GM18870 (cell line): ENCODE data around the gene INSC.

ENCODE experiments used
- ATAC-seq: cut with Tn5 transposase; IDR thresholded peaks from one replicate; pipeline ENCODE4 v1.9.1; 2021; ENCODE audit warnings: moderate library complexity; ENCODE audit not compliant: unreplicated experiment

Gene INSC

GRCh38 chr11:15180212-15180792, 65.6 kb downstream of the INSC start:
- ATAC-seq, result peak; percentile 73

GRCh38 chr11:15182372-15182771, 67.6 kb downstream of the INSC start:
- no peak for ATAC-seq

GRCh38 chr11:15185021-15185420, 70.3 kb downstream of the INSC start:
- ATAC-seq, result no peak

GRCh38 chr11:15186146-15186545, 71.4 kb downstream of the INSC start:
- ATAC-seq, result no peak

GRCh38 chr11:15189189-15189588, 74.5 kb downstream of the INSC start:
- no peak for ATAC-seq

- no peak for ATAC-seq
Observed at GRCh38 chr11:15189641-15190365, 75.1 kb downstream of the INSC start.

GRCh38 chr11:15190611-15191010, 75.9 kb downstream of the INSC start:
- ATAC-seq, result no peak

GRCh38 chr11:15192005-15192556, 77.4 kb downstream of the INSC start:
- no peak for ATAC-seq

GRCh38 chr11:15194671-15195415, 80.1 kb downstream of the INSC start:
- no peak for ATAC-seq

- ATAC-seq, result no peak
Observed at GRCh38 chr11:15195454-15196200, 80.9 kb downstream of the INSC start.

- ATAC-seq, result no peak
Observed at GRCh38 chr11:15196704-15197103, 82.0 kb downstream of the INSC start.

GRCh38 chr11:15197696-15198095, 83.0 kb downstream of the INSC start:
- ATAC-seq, result no peak

GRCh38 chr11:15198284-15198683, 83.6 kb downstream of the INSC start:
- ATAC-seq, result no peak

GRCh38 chr11:15199693-15200092, 85.0 kb downstream of the INSC start:
- ATAC-seq, result no peak

- ATAC-seq, result no peak
Observed at GRCh38 chr11:15200696-15201095, 86.0 kb downstream of the INSC start.

GRCh38 chr11:15201586-15201985, 86.9 kb downstream of the INSC start:
- no peak for ATAC-seq

- no peak for ATAC-seq
Observed at GRCh38 chr11:15202626-15203025, 87.9 kb downstream of the INSC start.

- ATAC-seq, result no peak
Observed at GRCh38 chr11:15204711-15205110, 90.0 kb downstream of the INSC start.

- no peak for ATAC-seq
Observed at GRCh38 chr11:15206791-15207190, 92.1 kb downstream of the INSC start.

GRCh38 chr11:15208378-15209222, 93.9 kb downstream of the INSC start:
- ATAC-seq, result peak; percentile 76
